H1 (cell line): ENCODE data around the gene ATOH8.

Experiments
- ASH2L ChIP-seq: fragments of 200-600, 300-600 bp; sonication (generic); IDR thresholded peaks from one replicate; pipeline ENCODE4 v1.7.1; 2017; ENCODE audit warnings: low read length
- POLR2A ChIP-seq, 2 experiments: IDR thresholded peaks; 1 replicate in 1 of 2; 2 replicates in 1 of 2; pipeline ENCODE4 v1.6.1; 2011; ENCODE audit warnings: low read depth in 2 of 2, low read length in 2 of 2, mild to moderate bottlenecking in 2 of 2; ENCODE audit errors: control extremely low read depth in 1 of 2
- SIN3A ChIP-seq, 2 experiments: IDR thresholded peaks in 1 of 2; conservative IDR thresholded peaks in 1 of 2; 2 replicates each; pipeline ENCODE4 v1.6.1; 2011 to 2012; ENCODE audit warnings: low read length in 2 of 2, improper control_type of control experiment in 1 of 2, low read depth in 1 of 2, mild to moderate bottlenecking in 1 of 2
- SP2 ChIP-seq: IDR thresholded peaks from 2 replicates; pipeline ENCODE4 v1.6.1; 2012; ENCODE audit warnings: mild to moderate bottlenecking, low read length, inconsistent platforms
- ZNF274 ChIP-seq: IDR thresholded peaks from 2 replicates; pipeline ENCODE4 v1.7.0; 2012; ENCODE audit warnings: low read length, borderline replicate concordance; ENCODE audit errors: extremely low read depth

GRCh38 chr2:85802354-85803103 is 48.7 kb downstream of the ATOH8 start:
- TF ChIP-seq POLR2A (IDR thresholded peaks at IDR 0.05; ENCODE audit: control extremely low read depth in 1 of 2, low read depth in 2 of 2, low read length in 2 of 2) = no peak
- TF ChIP-seq SP2 = no peak
- TF ChIP-seq ASH2L = no peak
- no peak for TF ChIP-seq SIN3A (conservative IDR thresholded peaks at IDR 0.05 in 1 of 2, IDR thresholded peaks at IDR 0.05 in 1 of 2; ENCODE audit: low read depth in 1 of 2, low read length in 2 of 2)
- no peak for TF ChIP-seq ZNF274
